K562 (cell line): ENCODE results near the gene PRKRIP1. TPM values are rescaled to one million over a fixed set of nuclear protein-coding genes. Genes with fewer than 3 reads are reported as not detected.

ENCODE experiments used
- ELK3 ChIP-seq: fragments of 450-650 bp; formaldehyde crosslinking; IDR thresholded peaks from 2 replicates; pipeline ENCODE4 v1.4.0; 2020; ENCODE audit warnings: mild to moderate bottlenecking
- GMEB1 ChIP-seq: fragments of 250-450 bp; sonication (Bioruptor Pico); IDR thresholded peaks from 2 replicates; pipeline ENCODE4 v1.4.0; 2020; ENCODE audit warnings: mild to moderate bottlenecking
- KDM5B ChIP-seq: fragments of 200-600 bp; sonication (generic); IDR thresholded peaks from 2 replicates; pipeline ENCODE4 v1.6.1; 2012; ENCODE audit warnings: low read depth, mild to moderate bottlenecking, moderate library complexity, low read length, control low read depth, inconsistent platforms; ENCODE audit not compliant: insufficient replicate concordance
- L3MBTL2 ChIP-seq: fragments of 450-650 bp; IDR thresholded peaks from 2 replicates; pipeline ENCODE4 v1.6.1; 2016; ENCODE audit warnings: mild to moderate bottlenecking, moderate library complexity
- LARP7 ChIP-seq: fragments of 450-650 bp; IDR thresholded peaks from 2 replicates; pipeline ENCODE4 v1.6.1; 2016
- MBD2 ChIP-seq: sonication (generic); IDR thresholded peaks from 2 replicates; pipeline ENCODE4 v1.6.1; 2016; ENCODE audit warnings: low read depth, borderline replicate concordance
- MLLT1 ChIP-seq, 2 experiments: fragments of 450-650 bp; IDR thresholded peaks; 2 replicates each; pipeline ENCODE4 v1.6.1; 2016
- NCOA2 ChIP-seq, 2 experiments: fragments of 450-650 bp; IDR thresholded peaks; 2 replicates each; pipeline ENCODE4 v1.6.1; 2018; ENCODE audit warnings: mild to moderate bottlenecking in 2 of 2, moderate library complexity in 1 of 2; ENCODE audit not compliant: partially characterized antibody in 2 of 2
- NFATC3 ChIP-seq: fragments of 450-650 bp; IDR thresholded peaks from 2 replicates; pipeline ENCODE4 v1.6.1; 2017; ENCODE audit warnings: mild to moderate bottlenecking
- NFE2L1 ChIP-seq: fragments of 450-650 bp; IDR thresholded peaks from 2 replicates; pipeline ENCODE4 v1.6.1; 2016; ENCODE audit warnings: missing genetic modification characterization, low read depth, mild to moderate bottlenecking, missing compliant biosample characterization, moderate library complexity, borderline replicate concordance
- NFRKB ChIP-seq: fragments of 450-650 bp; IDR thresholded peaks from 2 replicates; pipeline ENCODE4 v1.6.1; 2016; ENCODE audit warnings: low read depth
- NR3C1 ChIP-seq: sonication (generic); formaldehyde crosslinking; IDR thresholded peaks from 2 replicates; pipeline ENCODE4 v1.8.1; 2022; ENCODE audit warnings: missing genetic modification reagents
- RFX5 ChIP-seq: IDR thresholded peaks from 2 replicates; pipeline ENCODE4 v1.6.1; 2011; ENCODE audit warnings: low read depth, mild to moderate bottlenecking, improper control_type of control experiment, low read length
- ZBED1 ChIP-seq: IDR thresholded peaks from 2 replicates; pipeline ENCODE4 v1.6.1; 2014
- ZNF253 ChIP-seq: fragments of 250-450 bp; sonication (Bioruptor Pico); conservative IDR thresholded peaks from 2 replicates; pipeline ENCODE4 v1.6.1; 2021; ENCODE audit warnings: mild to moderate bottlenecking
- ZNF311 ChIP-seq: fragments of 250-450 bp; sonication (Bioruptor Pico); IDR thresholded peaks from 2 replicates; pipeline ENCODE4 v1.4.0; 2020; ENCODE audit warnings: mild to moderate bottlenecking, moderate library complexity
- ZNF316 ChIP-seq: fragments of 450-650 bp; IDR thresholded peaks from 2 replicates; pipeline ENCODE4 v1.6.1; 2016
- ZNF408 ChIP-seq: fragments of 250-450 bp; sonication (Bioruptor Pico); IDR thresholded peaks from 2 replicates; pipeline ENCODE4 v1.4.0; 2020; ENCODE audit warnings: low read depth, mild to moderate bottlenecking, moderate library complexity
- ZNF57 ChIP-seq: fragments of 450-650 bp; formaldehyde crosslinking; IDR thresholded peaks from 2 replicates; pipeline ENCODE4 v1.4.0; 2020; ENCODE audit warnings: mild to moderate bottlenecking, moderate library complexity
- polyA plus RNA-seq, 8 experiments: library from polyadenylated mRNA; depleted of rRNA in 4 of 8; stranded (reverse) in 5 of 8; unstranded in 3 of 8; fragments of >200 nt; fragmentation: Nextera tagmentation in 2 of 8; fragmentation: Illumina TruSeq in 1 of 8; extraction: Ambion mirVana in 2 of 8; extraction: Trizol in 1 of 8; gene quantifications; 2 replicates each; pipeline versions ENCODE4 v1.2.1 to v1.2.3, GENCODE V29; 2011 to 2014; ENCODE audit warnings: inconsistent platforms in 1 of 8, missing spikeins in 1 of 8
- total RNA-seq, 7 experiments: library from RNA; depleted of rRNA in 6 of 7; stranded (reverse); fragments of >200 nt in 6 of 7; fragmentation: Illumina TruSeq in 2 of 7; extraction: Trizol in 2 of 7; gene quantifications; 2 replicates each; pipeline versions ENCODE4 v1.2.1 to v1.2.3, GENCODE V29; 2011 to 2021; ENCODE audit warnings: low replicate concordance in 1 of 7
- TF ChIP-seq, protein P1 (sequence below): fragments of 250-450 bp; sonication (Bioruptor Pico); IDR thresholded peaks from 2 replicates; pipeline ENCODE4 v1.5.0; 2021; ENCODE audit warnings: mild to moderate bottlenecking, moderate library complexity
- TF ChIP-seq, protein P2 (sequence below): IDR thresholded peaks from 3 replicates; pipeline ENCODE4 v1.6.1; 2011; ENCODE audit warnings: borderline replicate concordance, mild to moderate bottlenecking; ENCODE audit not compliant: insufficient read length, insufficient read depth

The PRKRIP1 gene
- total and polyA plus RNA-seq, 9 of the 15 experiments (the other 6 are each of a cell fraction or from before 2014, with no cell fraction given) = 14.9 to 52.1 (median 19.8) TPM

DNA sequence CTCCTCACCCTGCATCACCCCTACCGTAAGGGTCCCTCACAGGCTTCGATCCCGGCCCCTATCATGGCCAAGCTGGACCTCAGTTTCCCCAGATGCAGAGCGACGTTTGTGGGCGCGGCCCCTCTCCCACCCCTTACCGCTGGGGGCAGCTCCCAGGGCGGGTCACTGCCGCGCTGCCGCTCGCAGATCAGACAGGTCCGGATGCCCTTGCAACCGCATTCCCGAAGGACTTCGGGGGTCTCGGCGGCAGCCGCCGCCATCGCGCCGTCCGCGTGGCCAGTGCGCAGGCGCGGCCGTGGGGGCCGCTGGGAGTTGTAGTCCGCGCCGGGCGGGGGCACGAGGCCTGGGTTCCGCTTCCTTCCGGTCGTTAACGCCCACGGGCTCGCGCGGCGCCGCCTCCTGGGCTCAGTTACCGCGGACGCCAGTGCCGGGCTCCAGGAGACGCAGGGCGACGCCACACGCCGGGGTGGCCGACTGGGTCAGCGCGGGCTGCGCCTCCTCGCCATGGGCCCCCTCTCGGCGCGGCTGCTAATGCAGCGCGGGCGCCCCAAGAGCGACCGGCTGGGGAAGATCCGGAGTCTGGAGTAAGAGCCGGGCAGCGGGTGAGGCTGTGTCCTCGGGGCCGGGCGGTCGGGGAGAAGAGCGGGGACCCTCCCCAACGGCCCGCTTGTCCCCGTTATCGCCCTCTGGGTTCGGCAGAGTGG is 68.6 kb downstream of the PRKRIP1 start, which contains the start of the genes ALKBH4 and LRWD1 (continued):
- TF ChIP-seq GMEB1 (peak; percentile 89), NR3C1 (no peak; the same call in 1 of the 2 replicates), ZNF311 (CRISPR knock-in tag) (no peak), ZNF57 (CRISPR knock-in tag) (no peak), NFATC3 (no peak), LARP7 (no peak), ELK3 (CRISPR knock-in tag) (no peak), ZNF316 (no peak), L3MBTL2 (peak; percentile 87), MBD2 (no peak), ZNF408 (CRISPR knock-in tag) (no peak), MLLT1 (IDR thresholded peaks at IDR 0.05) (no peak), ZNF253 (no peak), NCOA2 (IDR thresholded peaks at IDR 0.05; ENCODE audit: partially characterized antibody in 2 of 2) (no peak), RFX5 (no peak), NFRKB (no peak), KDM5B (peak; percentile 95), ZBED1 (peak; percentile 49; the same call in 1 of the 2 replicates), NFE2L1 (tag) (no peak)
- TF ChIP-seq, protein P1, sequence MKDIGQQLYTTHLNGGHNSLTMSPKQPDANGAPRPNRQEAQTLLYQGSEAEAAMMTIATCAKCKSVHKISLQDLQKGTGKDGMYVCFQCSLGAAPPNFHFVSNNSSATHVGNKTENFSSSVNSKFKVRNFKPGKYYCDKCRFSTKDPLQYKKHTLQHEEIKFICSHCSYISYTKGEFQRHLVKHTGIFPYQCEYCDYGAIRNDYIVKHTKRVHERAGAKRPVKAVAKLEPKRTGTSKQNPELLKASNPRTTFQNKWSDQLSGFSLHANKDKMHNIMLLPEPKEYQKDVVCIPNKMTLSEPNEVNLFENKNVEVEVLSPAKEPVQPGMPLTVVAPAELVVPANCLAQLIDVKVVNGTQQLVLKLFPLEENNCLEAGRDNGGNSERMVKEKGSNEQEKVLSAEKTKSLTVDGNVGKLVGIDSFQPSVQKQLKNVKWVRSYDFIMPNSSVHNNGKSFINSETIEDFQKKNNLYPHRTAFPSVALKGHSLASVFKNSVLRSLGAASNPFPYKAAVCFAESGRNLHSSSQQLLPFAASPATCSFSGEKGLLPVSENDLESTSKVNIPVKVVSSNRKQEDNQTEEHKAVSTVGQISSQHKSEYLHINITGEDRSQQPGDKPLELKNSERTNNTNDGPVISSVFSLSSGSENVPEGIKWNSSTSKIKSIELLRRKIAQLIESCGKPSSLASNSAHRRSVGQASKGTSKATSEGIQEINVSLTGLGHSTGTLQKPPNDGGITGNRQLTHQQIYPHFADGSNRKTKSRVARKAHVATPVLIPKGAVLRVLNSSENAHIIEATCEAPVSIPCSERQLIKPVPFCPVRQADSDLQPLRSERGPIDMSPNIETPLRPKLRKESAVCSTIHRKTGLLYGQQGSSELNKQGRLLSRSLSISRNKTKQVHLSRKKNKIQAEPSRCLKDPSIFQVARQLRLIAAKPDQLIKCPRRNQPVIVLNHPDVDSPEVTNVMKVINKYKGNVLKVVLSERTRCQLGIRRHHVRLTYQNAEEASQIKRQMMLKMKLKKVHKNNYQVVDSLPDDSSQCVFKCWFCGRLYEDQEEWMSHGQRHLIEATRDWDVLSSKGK (CRISPR knock-in tag) = no peak
- TF ChIP-seq, protein P2, sequence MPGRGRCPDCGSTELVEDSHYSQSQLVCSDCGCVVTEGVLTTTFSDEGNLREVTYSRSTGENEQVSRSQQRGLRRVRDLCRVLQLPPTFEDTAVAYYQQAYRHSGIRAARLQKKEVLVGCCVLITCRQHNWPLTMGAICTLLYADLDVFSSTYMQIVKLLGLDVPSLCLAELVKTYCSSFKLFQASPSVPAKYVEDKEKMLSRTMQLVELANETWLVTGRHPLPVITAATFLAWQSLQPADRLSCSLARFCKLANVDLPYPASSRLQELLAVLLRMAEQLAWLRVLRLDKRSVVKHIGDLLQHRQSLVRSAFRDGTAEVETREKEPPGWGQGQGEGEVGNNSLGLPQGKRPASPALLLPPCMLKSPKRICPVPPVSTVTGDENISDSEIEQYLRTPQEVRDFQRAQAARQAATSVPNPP = no peak
